GM12865 (cell line): Measurements from ENCODE around the gene KLF9.

Source experiments
- DNase-seq: peaks from one replicate; pipeline ENCODE4 v3.0.0; 2010; ENCODE audit warnings: low read depth
- H3K4me3 ChIP-seq: 2 replicates; pipeline ENCODE4 v1.5.1; 2011; ENCODE audit warnings: mild to moderate bottlenecking, low read depth, low read length, control low read depth
- CTCF ChIP-seq: IDR thresholded peaks from 2 replicates; pipeline ENCODE4 v1.5.1; 2011; ENCODE audit warnings: low read length, control low read depth, low read depth, inconsistent platforms; ENCODE audit not compliant: insufficient read depth; ENCODE audit errors: missing control alignments

Gene KLF9

GRCh38 chr9:70439991-70440706, 25.7 kb upstream of the KLF9 start:
- no peak overlapping the region for H3K4me3 ChIP-seq
- DNase-seq: no peak
- TF ChIP-seq CTCF: no peak

GRCh38 chr9:70438341-70438928, 24.0 kb upstream of the KLF9 start:
- no peak for TF ChIP-seq CTCF
- no peak for DNase-seq
- no peak overlapping the region for H3K4me3 ChIP-seq

- no peak overlapping the region for H3K4me3 ChIP-seq
Observed at GRCh38 chr9:70435948-70436347, 21.5 kb upstream of the KLF9 start.

GRCh38 chr9:70429899-70430298, 15.4 kb upstream of the KLF9 start:
- no peak for DNase-seq
- no peak for TF ChIP-seq CTCF
- no peak overlapping the region for H3K4me3 ChIP-seq

More at GRCh38 chr9:70435948-70436347, 21.5 kb upstream of the KLF9 start:
- no peak for DNase-seq
- TF ChIP-seq CTCF: no peak

- H3K4me3 ChIP-seq: no peak overlapping the region
- DNase-seq: no peak
- TF ChIP-seq CTCF: no peak
Observed at GRCh38 chr9:70428781-70429180, 14.3 kb upstream of the KLF9 start.

GRCh38 chr9:70427161-70427945, 12.9 kb upstream of the KLF9 start:
- no peak for TF ChIP-seq CTCF
- no peak overlapping the region for H3K4me3 ChIP-seq
- no peak for DNase-seq

GRCh38 chr9:70425192-70425591, 10.7 kb upstream of the KLF9 start:
- H3K4me3 ChIP-seq: no peak overlapping the region
- no peak for TF ChIP-seq CTCF
- no peak for DNase-seq
